Kasumi-1 (cell line): Measurements from ENCODE around the gene STPG1.
A peak's percentile ranks its signal among the peaks of the same experiment; 100 is the strongest.
"Not testable (repeated sequence)": the region's sequence is repeated elsewhere in the genome, so short reads cannot be mapped to it uniquely, and the experiment has no call there.

ENCODE experiments used
- DNase-seq, 2 experiments: peaks; one replicate each; lab custom pipeline; 2025; lab: John Stamatoyannopoulos, UW

The STPG1 gene

DNA sequence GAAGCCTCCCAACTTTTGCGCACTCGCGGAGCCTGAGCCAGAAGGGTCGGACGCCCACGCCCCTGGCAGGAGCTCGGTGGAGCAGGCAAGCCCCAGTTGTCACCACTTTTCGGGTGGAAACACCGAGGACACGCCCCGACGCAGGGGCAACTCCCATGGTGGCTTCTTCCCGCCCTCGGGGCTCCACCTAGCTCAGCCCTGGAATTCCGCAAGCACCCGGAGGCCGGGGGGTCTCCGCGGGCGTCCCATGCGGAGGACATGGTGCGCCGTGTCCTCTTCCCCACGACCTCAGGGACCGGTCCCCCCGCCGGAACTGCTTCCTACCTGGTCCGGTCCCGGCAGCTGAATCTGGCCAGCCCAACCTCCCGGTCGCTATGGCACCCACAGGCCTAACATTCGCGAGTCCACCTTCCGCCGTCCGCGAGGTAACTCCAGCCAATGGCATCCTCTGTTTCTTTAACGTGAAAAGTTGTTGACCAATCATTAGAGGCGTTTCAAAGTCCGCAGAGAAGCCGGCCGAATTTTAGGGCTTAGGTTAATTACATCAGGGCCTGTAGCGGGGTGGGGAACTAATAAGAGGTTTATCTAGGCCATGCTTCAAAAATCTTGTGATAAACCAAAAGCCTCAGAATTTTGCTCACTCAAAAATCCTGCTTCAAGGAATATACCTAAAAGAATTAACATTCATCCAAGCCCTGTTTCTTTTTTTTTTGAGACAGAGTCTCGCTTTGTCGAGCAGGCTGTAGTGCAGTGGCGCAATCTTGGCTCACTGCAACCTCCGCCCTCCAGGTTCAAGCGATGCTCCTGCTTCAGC, at the start of gene STPG1:
TSS of gene STPG1 (minus strand) at position 433 of the 814 bp plus-strand sequence. CDS start 12,394 bp downstream, outside the sequence.
- DNase-seq: peak; percentile 85 to 88

DNA sequence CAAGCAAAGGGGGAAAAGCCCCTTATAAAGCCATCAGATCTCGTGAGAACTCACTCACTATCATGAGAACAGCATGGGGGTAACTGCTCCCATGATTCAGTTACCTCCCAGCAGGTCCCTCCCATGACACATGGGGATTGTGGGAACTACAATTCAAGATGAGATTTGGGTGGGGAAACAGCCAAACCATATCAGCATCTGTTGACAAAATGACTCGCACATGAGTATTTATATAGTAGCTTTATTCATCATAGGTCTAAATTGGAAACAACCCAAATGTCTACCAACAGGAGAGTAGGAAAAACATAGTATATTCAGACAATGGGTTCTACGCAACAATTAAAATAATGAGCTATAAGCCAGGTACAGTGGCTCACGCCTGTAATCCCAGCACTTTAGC, 48.5 kb upstream of the STPG1 start:
- not testable (repeated sequence) for DNase-seq

DNA sequence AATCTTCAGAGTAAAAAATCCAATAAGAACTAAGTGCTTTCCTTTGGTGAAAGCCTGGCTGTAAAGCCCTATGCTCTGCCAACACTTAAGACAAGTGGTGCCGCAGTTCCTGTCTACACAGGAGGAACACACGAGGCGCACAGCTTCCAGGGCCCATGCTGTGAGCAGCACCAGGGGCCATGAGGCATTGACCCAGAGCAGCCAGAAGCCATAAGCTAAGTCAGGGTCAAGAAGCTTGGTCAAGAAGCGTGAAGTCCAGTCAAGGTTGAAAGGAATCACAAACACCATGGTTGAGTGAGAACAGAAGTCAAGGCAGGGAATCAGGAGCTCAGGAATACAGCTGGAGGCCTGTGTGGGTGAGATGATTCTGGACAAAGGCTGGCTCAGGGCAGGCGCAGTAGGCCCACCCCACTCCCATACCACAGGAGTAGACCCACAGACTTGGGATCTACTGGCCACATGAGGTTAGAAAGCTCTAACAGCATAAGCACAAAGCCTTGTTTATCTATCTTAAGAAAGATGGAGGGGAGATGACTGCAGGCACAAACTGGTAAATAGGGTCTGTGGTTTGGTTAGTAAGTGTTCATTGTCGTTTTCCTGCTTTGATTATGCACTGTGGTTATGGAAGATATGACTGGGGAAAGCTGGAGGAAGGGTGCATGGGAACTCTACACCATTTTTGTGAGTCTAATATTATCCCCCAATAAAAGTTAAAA, 46.1 kb upstream of the STPG1 start:
- no peak for DNase-seq

DNA sequence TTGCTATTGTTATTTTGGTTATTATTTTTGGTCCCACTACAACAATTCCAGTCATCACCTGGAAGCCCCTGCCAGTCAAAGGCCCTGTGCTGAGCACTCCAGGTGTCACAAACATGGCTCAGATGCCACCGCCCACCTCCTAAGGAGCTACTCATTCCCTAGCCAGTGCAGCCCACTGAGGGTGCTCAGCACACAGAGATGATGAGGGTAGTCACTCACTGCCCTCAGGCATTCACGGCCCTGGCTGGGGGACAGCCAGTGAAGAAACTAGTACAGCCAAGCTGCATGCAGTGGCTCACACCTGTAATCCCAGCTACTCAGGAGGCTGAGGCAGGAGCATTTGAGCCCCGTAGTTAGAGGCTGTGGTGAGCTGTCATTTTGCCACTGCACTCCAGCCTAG, 44.3 kb upstream of the STPG1 start:
- no peak for DNase-seq

DNA sequence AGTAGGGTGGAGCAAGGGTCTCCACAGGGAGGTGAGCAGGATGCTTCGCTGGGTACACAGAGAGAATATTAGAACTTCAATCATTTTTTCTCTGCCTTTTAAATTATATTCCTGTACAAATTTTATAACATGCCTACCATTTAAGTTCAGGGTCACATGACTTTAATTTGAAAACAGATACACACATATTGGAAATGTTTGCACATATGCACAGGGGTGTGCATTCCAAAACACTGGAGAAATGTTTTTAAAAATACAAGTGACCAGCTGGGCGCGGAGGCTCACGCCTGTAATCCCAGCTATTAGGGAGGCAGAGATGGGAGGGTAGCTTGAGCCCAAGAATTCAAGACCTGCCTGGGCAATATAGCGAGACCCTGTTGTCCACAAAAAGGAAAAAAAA, 41.7 kb upstream of the STPG1 start:
- no peak for DNase-seq

DNA sequence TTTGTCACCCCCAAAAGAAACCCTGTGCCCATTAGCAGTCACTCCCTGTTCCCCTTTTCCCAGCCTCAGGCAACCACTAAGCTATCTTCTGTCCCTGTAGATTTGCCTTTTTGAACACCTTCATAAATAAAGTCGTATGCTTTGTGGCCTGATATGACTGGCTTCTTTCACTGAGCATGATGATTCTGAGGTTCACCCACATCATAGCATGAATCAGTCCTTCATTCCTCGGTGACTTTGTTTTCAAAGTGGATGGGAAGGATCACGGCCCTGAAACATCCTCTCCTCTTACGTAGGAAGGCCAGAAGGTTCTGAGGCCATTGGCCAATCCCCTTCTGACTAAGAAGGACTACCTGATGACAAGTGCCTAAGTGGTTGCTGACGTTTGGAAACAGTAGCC, 41.1 kb upstream of the STPG1 start:
- no peak for DNase-seq

DNA sequence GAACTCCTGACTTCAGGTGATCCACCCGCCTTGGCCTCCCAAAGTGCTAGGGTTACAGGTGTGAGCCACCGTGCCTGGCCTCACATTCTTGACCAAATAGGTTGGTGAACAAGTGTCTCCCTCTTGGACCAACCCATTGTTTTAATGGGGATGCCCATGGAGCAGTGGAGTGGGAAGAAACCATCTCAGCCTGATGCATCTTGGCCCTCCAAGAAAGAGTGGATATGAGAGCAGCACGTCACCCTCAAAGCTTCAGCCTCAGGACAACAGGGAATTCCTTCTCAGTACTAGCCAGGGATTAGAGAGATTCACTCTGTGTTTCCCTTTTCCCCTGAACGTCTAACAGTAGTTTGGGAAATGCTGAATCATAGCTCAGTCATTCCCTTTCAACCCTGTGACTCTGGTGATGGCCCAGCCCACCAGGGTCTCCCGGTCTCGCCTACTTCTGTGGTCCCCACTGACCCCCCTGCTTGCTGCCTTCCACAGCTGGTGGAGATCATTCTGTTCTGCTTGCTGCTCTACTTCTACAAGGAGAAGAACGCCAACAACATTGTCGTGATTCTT, 39.4 kb upstream of the STPG1 start:
- no peak for DNase-seq

DNA sequence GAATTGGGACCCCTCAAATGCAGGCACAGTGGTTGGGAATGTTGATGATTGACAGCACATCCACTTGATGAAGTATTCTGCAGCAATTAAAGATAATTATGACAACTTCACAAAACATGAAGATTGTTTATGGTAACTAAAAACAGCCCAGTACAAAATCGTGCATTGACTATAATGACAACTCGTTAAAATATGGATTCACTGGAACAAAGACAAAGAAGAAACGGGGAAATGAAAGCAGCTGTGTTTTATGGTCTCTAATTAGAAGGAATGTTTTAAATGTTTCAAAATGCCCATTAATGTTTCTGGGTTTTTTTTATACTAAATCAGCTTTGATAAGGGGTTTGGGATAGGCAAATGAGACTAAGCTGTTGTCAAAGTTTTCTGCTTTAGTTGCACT, 38.2 kb upstream of the STPG1 start:
- no peak for DNase-seq

GRCh38 chr1:24450857-24451397, 37.3 kb upstream of the STPG1 start:
- no peak for DNase-seq

DNA sequence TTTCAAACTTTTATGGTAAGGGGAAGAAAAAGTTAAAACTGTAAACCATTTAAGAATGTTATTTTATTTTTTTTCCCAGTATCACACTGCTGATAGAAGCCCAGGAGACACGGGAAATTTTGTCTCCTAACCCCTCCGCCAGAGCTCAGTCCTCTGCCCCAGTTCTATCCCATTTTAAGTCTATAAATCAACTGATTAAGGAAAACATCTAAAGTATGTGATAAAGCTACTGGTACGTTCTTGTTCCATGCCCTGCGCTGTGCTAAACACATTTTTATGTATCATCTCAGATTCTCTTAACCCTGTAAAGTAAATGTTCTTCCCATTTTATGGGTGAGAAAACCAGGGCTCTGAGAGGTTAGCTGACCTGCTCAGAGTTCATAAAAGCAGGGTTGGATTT, 36.7 kb upstream of the STPG1 start:
- no peak for DNase-seq

GRCh38 chr1:24446446-24446845, 32.9 kb upstream of the STPG1 start:
- not testable (repeated sequence) for DNase-seq

GRCh38 chr1:24443241-24443656, 29.7 kb upstream of the STPG1 start:
- no peak for DNase-seq

- DNase-seq: no peak
These were observed 29.2 kb upstream of the STPG1 start for GRCh38 chr1:24442764-24443163.

DNA sequence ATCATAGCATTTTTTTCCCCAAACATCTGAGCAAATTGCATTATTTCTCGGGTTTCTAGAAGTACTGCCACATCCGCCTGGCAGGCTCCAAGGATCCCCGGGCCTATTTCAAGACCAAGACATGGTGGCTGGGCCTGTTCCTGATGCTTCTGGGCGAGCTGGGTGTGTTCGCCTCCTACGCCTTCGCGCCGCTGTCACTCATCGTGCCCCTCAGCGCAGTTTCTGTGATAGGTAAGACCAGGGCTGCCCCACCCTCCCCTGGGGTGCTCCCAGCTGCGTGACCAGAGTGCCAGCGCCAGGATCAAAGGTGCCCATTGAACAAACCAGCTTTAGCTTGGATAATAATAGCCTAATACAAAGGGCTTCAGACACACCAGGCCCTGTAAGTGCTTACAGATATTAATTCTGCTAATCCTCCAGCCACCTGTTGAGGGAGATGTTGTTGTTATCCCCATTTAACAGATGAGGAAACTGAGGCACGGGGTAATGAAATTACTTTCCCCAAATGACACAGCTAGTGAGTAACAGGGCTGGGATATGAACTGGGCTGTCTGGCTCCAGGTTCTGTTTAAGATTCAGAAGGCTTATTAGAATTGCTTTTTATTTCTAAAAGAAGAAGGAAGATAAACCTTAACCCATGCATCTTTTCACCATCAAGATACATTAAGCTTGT, 28.6 kb upstream of the STPG1 start:
- DNase-seq: no peak

DNA sequence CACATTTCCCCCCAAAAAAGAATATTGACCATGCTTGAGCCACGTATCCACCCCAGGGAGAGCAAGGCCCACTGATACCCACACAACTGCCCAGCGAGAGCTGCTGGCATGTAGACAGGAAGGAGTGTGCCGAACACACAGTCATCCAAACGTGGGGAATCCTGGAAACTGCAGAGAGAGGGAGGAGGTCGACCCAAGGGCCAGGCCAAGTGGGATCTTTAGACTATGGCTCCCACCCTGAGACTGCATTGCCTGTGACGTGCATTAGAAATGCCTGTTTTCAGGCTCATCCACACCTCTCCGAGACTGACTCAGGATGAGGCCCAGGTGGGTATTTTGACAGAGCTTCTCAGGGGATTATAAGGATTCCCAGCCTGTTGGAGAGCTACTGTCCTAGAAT, 27.9 kb upstream of the STPG1 start:
- no peak for DNase-seq

- DNase-seq: no peak
These were observed 26.9 kb upstream of the STPG1 start for GRCh38 chr1:24440436-24440835.

GRCh38 chr1:24438423-24438901, 24.9 kb upstream of the STPG1 start:
- no peak for DNase-seq

GRCh38 chr1:24437631-24438396, 24.2 kb upstream of the STPG1 start:
- no peak for DNase-seq

DNA sequence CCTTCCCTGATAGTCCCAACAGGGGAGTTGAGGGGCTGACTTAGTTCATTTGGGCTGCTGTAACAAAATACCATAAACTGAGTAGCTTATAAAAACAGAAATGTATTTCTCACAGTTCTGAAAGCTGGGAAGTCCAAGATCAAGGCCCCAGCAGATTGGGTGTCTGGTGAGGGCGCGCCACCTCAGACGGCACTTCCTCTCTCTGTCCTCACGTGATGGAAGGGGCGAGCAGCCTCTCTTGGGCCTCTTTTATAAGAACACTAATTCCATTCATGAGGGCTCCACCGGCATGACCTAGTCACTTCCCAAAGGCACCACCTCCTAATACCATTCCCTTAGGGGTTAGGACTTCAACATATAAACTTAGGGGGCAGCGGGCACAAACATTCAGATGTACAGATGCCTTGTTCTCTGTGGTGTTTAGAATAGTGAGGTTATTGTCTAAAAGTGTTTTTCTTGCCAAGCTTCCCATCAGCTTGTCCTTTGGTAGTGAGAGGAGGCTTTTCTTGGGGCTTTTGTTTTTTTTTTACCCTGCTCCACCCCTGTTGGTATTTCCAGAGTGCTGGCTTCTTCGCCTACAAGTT, 22.3 kb upstream of the STPG1 start:
- no peak for DNase-seq

DNA sequence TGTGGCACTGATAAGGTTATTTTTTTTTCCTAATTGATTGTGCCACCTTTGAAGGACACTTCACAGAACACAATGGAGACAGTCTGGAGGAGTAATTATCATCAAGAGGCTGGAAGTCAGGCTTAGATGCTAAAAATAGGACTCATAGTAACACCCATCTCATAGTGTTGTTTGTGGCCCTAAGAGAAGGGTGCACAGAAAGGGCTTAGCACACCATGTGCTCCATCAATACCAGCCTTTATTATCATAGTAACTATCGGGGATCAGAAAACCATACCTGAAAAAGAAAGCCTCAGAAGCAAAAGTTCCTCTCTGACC, 13.9 kb upstream of the STPG1 start:
- no peak for DNase-seq
